HT-29 (cell line): ENCODE results near the gene U2AF2. TPM values are rescaled to one million over a fixed set of nuclear protein-coding genes. Genes with fewer than 3 reads are reported as not detected.

Source experiments
- DNase-seq: peaks from one replicate; pipeline ENCODE4 v3.0.0-alpha.2; 2015; ENCODE audit warnings: low spot score
- total RNA-seq: library from RNA; depleted of rRNA; stranded (reverse); fragments of >200 nt; shearing (Covaris generic); gene quantifications from 2 replicates; pipeline ENCODE4 v1.2.3, GENCODE V29; 2014

U2AF2 gene
- total RNA-seq, 1 experiment from 2014 or later, result 799 TPM

DNA sequence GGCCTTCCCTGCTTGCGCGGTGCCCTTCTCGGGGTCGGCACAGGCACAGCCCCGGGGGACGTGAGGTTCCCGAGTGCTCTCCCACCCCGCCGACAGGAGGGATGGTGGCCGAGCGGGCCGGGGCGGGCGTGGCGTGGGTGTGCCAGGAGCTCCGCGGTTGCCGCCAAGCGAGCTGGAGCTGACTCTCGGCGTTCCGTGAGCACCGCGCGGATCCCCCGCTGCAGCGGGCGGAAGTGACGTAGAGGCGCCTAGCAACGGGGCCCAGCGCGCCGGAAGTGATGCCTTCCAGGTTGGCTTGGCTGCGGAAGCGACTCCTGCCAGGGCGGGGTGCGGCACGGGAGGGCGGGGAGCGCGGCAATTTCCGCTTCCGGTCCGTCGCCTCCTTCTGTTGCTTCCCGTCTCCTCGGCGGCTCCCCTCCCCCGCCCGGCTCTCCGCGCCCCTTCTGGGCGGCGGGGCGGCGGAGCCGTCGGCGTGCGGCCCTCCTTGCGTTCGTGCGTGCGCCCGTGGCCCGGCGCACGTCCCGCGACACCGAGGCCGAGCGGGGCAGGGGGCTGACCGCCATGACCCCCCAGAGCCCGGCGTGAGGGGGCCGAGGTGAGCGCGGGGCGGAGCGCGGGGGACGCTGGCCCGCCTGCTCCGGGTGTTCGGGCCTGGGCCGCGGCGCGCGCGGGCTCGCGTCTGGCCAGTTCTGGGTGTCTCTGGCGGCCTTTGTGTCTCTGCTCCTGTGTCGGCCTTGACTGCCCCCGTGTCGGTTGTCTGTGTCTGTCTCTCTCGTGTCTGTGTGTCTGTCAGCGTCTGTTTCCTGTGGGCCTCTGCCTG lies 20.2 kb downstream of the U2AF2 start, which contains the start of gene EPN1:
Gene EPN1, plus strand, starts transcription at position 386 of the 820 bp plus-strand sequence. CDS start 3,402 bp downstream, outside the sequence.
- peak; percentile 99 for DNase-seq

GRCh38 chr19:55675661-55676354 lies 21.0 kb downstream of the U2AF2 start:
- DNase-seq, result peak; percentile 59

DNA sequence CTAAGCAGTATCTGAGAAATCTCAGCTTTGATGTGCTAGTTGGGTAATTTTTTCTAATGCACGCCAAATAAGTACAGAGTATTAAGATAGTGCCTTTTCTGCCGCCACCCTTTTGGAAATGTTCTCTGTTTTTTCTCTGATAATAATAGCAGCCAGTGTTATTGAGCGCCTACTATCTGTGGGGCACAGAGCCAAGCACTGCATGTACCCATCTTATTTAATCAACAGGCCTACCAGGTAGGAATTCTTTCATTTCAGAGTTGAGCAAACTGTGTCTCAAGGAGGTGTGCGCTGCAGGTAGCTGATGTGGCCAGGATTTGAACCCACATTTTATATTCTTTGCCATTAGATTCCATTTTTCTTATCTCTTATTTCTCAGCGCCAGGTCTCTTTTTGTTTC lies 21.5 kb downstream of the U2AF2 start:
- DNase-seq, result no peak

DNA sequence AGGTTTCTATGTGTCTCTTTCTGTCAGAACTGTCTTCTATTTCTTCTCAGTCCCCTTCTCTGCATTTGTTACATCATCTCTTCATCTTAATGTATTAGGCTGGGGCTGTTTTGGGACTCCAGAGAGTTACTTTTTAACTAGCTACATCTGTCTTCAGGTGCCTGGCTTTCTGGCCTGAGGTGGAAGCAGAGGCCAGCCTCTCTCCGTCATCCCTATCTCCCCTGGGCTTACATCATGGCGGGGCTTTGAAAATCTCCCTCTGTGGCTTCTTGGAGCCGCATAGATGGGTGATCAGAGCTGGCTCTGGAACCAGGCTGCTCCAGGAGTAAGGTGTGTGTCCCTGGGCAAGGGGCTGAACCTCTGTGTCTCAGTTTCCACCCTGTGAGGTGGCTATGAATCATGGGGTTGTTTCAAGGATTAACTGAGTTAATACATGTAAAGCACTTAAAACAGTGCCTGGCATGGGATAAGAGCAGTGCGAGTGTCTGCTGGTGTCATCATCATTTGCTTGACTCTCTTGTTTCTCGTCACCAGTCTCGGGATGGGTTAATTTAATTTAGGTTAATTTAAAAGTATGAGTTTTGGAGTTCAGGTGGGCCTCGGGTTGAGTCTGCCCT lies 22.2 kb downstream of the U2AF2 start:
- DNase-seq, result no peak

DNA sequence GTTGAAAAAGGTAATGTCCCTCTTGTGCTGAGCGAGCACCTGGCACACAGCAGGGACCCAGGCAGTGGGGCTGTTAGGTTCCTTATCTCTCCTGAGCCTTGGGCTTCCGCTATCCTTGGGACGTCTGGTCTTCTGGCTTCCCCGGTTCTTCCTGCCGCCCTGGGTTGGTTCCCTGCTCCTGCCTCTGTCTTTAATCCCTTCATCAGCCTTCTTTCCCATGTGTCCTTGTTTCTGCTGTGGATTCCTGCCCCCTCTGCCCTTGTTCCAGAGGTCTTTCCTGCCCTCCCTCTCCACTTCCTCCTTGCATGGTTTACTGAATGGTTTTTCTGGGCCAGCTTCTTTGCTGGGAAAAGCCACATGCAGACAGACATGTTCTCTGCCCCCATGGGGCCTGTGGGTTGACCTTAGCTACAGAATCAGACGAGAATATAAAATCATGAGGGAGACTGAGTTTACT lies 22.8 kb downstream of the U2AF2 start:
- DNase-seq, result no peak

DNA sequence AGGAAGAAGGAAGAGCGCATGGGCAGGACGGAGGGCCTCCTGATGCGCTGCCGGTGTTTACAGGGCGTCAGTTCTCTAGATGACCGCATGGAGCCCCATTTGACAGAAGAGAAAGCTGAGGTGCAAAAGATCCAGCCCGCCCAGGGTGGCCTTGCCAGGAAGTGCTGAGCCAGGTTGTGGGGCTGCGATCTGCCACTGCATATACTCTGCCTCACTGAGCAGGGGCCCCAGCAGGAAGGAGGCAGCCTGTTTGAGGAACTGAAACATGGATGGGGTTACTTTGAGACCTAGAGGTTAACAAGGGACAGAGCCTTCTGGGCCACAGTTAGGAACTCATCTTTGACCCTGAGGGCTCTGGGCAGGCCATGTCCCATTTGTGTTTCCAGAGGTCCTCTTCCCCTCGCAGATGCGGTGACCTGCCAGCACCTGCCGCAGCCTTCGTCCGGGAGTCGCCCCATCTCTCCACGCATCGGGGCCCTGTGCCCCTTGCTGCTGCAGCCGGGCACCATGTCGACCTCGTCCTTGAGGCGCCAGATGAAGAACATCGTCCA lies 23.4 kb downstream of the U2AF2 start:
- DNase-seq, result no peak

DNA sequence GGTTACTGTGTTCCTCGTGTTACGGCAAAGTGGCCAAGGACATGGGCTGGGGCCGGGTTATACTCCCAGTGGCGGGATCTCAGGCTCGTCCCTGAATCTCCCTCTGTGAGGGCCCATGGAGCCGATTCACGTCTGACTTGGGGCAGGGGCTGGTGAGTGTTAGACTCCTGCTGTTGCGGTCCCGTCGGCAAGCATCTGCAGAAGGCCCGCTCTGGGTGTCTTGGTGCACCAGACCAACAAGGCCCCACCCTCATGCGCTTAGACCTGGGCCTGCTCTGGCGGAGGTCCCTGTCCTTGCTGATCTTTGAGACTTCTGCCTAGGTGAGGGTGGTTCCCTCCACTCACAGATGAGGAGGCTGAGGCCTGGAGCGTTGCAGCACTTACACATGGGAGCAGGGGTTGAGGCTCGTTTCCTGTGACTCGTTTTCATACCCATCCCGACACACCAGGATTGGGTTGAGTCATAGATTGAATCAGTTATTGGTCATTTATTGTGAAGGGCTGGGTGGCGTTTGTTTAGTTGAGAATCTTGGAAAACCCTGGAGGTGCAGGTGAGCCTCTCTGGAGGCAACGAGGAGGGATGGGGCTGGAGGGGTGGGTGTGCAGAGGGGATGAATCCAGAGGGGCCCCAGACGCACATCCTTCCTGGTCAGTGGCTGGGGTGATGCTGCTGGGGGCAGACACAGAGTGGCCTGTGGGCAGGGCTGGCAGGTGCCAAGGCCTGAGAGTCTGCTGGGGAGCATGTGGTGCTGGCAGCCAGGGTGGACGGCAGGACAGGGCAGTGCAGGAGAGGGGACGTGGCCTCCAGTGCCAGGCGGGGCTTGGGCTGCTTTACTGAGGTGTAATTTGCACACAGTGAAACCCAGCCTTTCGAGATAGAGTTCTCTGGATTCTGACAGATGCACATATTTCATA lies 24.8 kb downstream of the U2AF2 start:
- DNase-seq, result no peak

GRCh38 chr19:55680339-55681130 lies 25.7 kb downstream of the U2AF2 start:
- no peak for DNase-seq

DNA sequence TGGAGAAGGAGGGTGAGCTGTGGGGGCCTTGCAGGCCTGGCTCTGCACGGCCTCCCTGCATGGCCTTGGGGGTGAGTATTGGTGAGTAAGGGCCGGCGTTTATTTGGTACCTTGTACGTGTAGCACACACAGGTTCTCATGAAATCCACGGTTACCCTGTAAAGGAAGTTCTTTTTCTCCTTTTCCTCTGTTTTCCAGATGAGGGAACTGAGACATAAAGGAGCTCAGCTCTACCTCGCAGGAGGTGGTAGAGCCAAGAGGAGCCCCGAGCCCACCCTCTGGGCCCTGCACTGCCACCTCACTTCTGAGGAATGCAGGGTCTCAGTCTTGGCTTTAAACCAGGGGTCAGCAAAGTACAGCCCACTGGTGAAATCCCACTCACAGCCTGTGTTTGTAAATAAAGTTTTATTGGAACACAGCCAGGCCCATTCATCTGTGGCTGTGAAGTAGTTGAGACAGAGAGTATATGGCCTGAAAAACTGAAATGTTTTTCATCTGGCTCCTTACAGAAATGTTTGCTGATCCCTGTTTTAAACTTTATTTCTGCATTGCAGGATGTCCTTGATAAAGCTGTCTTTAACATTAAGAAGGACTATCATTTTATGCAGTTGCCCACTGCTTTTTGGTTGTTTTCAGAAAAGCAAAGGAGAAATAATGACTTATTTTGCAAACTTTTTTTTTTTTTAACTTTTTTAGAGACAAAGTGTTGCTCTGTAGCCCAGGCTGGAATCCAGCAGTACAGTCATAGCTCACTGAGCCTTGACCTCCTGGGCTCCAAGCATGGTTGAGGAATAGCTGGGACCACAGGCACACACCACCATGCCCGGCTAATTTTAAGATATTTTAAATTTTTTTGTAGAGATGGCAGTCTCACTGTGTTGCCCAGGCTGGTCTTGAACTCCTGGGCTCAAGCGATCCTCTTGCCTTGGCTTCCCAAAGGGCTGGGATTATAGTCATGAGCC lies 26.6 kb downstream of the U2AF2 start:
- no peak for DNase-seq

- DNase-seq, result peak; percentile 70
Observed at GRCh38 chr19:55683449-55684261, 28.8 kb downstream of the U2AF2 start.

- DNase-seq, result no peak
Observed at GRCh38 chr19:55684946-55685681, 30.3 kb downstream of the U2AF2 start.

- DNase-seq, result no peak
Observed at GRCh38 chr19:55685776-55686175, 30.9 kb downstream of the U2AF2 start.

GRCh38 chr19:55686311-55687050 lies 31.6 kb downstream of the U2AF2 start:
- DNase-seq, result no peak

- DNase-seq, result peak; percentile 35
Observed at GRCh38 chr19:55687281-55688201, 32.7 kb downstream of the U2AF2 start.

DNA sequence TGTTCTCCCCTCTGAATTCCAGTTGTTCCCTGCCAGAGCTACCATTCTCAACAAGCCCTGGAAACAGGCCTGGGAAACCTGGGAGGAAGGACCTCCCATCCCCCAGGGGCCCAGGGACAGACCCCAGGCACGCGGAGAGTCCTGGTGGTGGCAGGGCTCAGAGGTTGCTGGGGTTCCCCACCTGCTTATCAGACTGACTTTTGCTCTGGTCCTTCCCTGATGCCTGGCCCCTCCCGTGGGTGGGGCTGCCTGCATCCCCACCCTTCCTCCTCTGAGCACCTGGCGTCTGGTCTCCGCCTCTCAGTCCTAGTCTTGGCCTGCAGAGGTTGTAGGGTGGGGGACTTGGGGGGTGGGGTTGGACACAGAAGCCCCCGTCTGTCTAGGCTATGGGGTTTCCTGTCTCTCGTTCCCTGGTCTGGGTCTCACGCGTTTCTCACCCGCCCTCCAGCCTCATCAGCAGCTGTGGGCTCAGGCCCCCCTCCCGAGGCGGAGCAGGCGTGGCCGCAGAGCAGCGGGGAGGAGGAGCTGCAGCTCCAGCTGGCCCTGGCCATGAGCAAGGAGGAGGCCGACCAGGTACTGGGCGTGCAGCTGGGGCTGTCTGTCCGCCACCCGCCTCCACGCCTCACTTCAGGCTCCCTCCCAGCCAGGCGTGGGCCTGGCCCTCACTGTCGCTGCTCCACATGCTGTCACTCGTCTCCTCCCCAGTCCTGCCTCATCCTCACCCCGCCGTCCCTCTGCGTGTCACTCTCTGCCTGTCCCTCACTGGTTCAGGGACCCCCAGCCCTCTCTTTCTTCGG lies 33.8 kb downstream of the U2AF2 start:
- peak; percentile 88 for DNase-seq
